SIG-M5 (cell line): ENCODE results near the gene GOLGA8B.
"Not testable (repeated sequence)": the region's sequence is repeated elsewhere in the genome, so short reads cannot be mapped to it uniquely, and the experiment has no call there.

ENCODE experiments used
- DNase-seq: peaks from one replicate; lab custom pipeline; 2025; lab: John Stamatoyannopoulos, UW

The GOLGA8B gene

GRCh38 chr15:34597316-34597715 lies 13.9 kb upstream of the GOLGA8B start:
- DNase-seq = no peak

- DNase-seq = no peak
These were observed 10.9 kb upstream of the GOLGA8B start for GRCh38 chr15:34594361-34594760.

GRCh38 chr15:34591306-34591705 lies 7.9 kb upstream of the GOLGA8B start:
- no peak for DNase-seq

- no peak for DNase-seq
These were observed 4.7 kb upstream of the GOLGA8B start for GRCh38 chr15:34588046-34588674.

GRCh38 chr15:34585966-34586365 lies 2.5 kb upstream of the GOLGA8B start:
- DNase-seq = not testable (repeated sequence)

- no peak for DNase-seq
These were observed 1.5 kb upstream of the GOLGA8B start for GRCh38 chr15:34584996-34585395.

- no peak for DNase-seq
These were observed 848 bp upstream of the GOLGA8B start for GRCh38 chr15:34584330-34584668.

- no peak for DNase-seq
These were observed 735 bp downstream of the GOLGA8B start for GRCh38 chr15:34582461-34583371.

GRCh38 chr15:34581687-34582460 lies 1.6 kb downstream of the GOLGA8B start:
- not testable (repeated sequence) for DNase-seq

GRCh38 chr15:34581043-34581365 lies 2.4 kb downstream of the GOLGA8B start:
- no peak for DNase-seq

GRCh38 chr15:34580251-34581042 lies 3.0 kb downstream of the GOLGA8B start:
- not testable (repeated sequence) for DNase-seq

GRCh38 chr15:34578283-34578674 lies 5.2 kb downstream of the GOLGA8B start:
- no peak for DNase-seq

- not testable (repeated sequence) for DNase-seq
These were observed 5.7 kb downstream of the GOLGA8B start for GRCh38 chr15:34577658-34578282.

- not testable (repeated sequence) for DNase-seq
These were observed 8.4 kb downstream of the GOLGA8B start for GRCh38 chr15:34575035-34575434.

GRCh38 chr15:34572921-34573320 lies 10.5 kb downstream of the GOLGA8B start:
- DNase-seq = not testable (repeated sequence)

GRCh38 chr15:34572019-34572641 lies 11.3 kb downstream of the GOLGA8B start:
- DNase-seq = not testable (repeated sequence)

GRCh38 chr15:34569670-34570396 lies 13.6 kb downstream of the GOLGA8B start:
- DNase-seq = not testable (repeated sequence)

GRCh38 chr15:34567174-34567573 lies 16.3 kb downstream of the GOLGA8B start:
- not testable (repeated sequence) for DNase-seq

GRCh38 chr15:34564711-34565110 lies 18.7 kb downstream of the GOLGA8B start:
- not testable (repeated sequence) for DNase-seq

- DNase-seq = not testable (repeated sequence)
These were observed 22.6 kb downstream of the GOLGA8B start for GRCh38 chr15:34560814-34561213.
